Activated naive CD4-positive, alpha-beta T cell treated with anti-CD3 and anti-CD28 coated beads, Interleukin-2, amount 10 ng/mL, durations not matched to agents 7 days and 5 days (primary cell): Measurements from ENCODE around the gene ACSM3.
A peak's percentile ranks its signal among the peaks of the same experiment; 100 is the strongest.
"Not testable (repeated sequence)": the region's sequence is repeated elsewhere in the genome, so short reads cannot be mapped to it uniquely, and the experiment has no call there.

Source experiments
- CTCF ChIA-PET: fragments of 350-600 bp; sonication (Branson Sonifier 250); formaldehyde crosslinking; loops from one replicate; lab custom pipeline; 2021; ENCODE audit warnings: antibody characterized with exemption; lab: Charles Lee
- DNase-seq: peaks from one replicate; pipeline ENCODE4 v3.0.0-alpha.2; 2020
- H3K27ac Mint-ChIP-seq: one replicate; pipeline ENCODE4 v1.8.0; 2021; ENCODE audit warnings: mild to moderate bottlenecking, moderate library complexity, mixed read lengths
- H3K27me3 Mint-ChIP-seq: one replicate; pipeline ENCODE4 v1.8.0; 2021; ENCODE audit warnings: mild to moderate bottlenecking, mixed read lengths
- H3K36me3 Mint-ChIP-seq: one replicate; pipeline ENCODE4 v1.8.0; 2021; ENCODE audit warnings: mixed read lengths
- H3K4me1 Mint-ChIP-seq: one replicate; pipeline ENCODE4 v1.8.0; 2021; ENCODE audit warnings: mixed read lengths
- H3K4me3 Mint-ChIP-seq: one replicate; pipeline ENCODE4 v1.8.0; 2021; ENCODE audit warnings: mild to moderate bottlenecking, moderate library complexity, mixed read lengths
- H3K9me3 Mint-ChIP-seq: one replicate; pipeline ENCODE4 v1.8.0; 2021; ENCODE audit warnings: mixed read lengths

Gene ACSM3

DNA sequence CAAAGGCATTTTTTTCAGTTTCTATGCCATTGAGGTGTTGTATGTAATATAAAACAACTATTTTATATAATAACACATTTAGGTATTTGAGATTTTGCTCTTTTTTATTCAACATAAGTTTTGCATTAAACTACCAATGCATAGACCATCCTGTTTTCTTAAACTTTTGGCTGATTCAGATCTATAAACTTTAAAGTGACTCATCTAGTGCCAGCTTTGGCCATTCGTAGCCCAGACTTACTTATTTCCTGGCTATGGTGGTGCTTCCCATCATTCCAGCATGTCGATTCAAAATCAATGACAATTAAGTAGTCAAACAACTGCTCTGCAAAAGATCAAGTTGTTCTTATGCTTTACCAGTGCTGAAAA lies 39.4 kb downstream of the ACSM3 start:
- no peak overlapping the region for H3K27ac Mint-ChIP-seq
- CTCF ChIA-PET, result interaction anchor here (2.0 kb wide), 1 partner anchor 29 kb away, joined by 4 read pairs; no protein-coding TSS in a partner anchor
- H3K36me3 Mint-ChIP-seq, result peaks cover 10% of the 10 kb centered on the region
- DNase-seq, result no peak
- H3K4me3 Mint-ChIP-seq, result no peak overlapping the region
- peaks cover 34% of the 10 kb centered on the region for H3K4me1 Mint-ChIP-seq
- H3K27me3 Mint-ChIP-seq, result no peaks in the 10 kb centered on the region
- no peaks in the 10 kb centered on the region for H3K9me3 Mint-ChIP-seq

DNA sequence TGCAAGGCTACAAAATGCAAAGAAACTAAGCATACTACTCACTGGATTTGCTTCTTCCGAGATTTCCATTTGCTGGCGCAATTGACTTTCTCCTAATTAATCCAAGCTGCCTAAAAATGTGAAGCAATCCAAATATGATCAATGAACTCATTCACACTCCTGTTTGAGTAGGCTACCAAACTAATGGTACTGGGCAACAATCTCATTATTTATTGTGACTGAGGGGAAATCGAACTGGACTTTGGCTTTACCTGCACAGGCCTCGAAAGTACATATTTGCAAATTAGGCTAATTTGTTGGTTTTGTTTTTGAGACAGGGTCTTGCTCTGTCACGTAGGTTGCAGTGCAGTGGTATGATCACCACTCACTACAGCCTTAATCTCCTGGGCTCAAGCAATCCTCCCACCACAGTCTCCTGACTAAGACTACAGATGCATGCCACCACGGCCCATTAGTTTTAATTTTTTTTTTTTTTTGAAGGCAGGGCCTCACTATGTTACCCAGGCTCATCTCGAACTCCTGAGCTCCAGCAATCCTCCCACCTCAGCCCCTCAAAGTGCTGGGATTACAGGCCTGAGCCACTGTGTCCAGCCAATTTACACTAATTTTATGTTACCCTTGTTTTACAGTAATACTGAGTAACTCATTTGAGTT lies 39.9 kb downstream of the ACSM3 start:
- Mint-ChIP-seq H3K4me3 (no peak overlapping the region), H3K27ac (no peak overlapping the region), H3K4me1 (peaks cover 32% of the 10 kb centered on the region), H3K9me3 (no peaks in the 10 kb centered on the region), H3K36me3 (peaks cover 10% of the 10 kb centered on the region), H3K27me3 (no peaks in the 10 kb centered on the region)
- CTCF ChIA-PET, result interaction anchor here (1.2 to 2.0 kb wide), 2 partner anchors 30 to 47 kb away, joined by 4 to 5 read pairs; no protein-coding TSS in a partner anchor
- DNase-seq, result no peak

DNA sequence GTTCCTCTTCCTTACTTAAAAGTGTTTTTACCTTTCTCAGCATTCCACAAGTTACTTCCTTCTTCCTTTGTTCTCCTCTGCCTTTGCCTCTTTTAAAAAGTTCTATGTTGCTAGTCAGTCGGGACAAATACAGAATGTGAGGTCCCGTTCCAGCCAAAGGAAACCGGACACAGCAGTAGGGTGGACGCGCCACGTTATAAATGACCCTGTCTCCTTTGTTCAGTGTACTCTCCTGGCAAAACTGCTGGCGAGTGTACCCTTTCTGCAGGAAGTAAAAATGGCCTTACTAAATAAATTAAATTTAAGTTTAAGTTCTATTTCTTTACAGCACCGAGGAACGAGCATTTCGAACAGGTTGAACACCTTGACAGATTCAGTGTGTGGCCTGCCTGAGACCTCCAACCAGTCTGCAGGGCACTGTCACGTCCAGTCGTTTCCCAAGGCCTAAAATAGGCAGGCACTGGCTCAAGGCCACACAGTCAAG lies 41.9 kb downstream of the ACSM3 start:
- CTCF ChIA-PET, result interaction anchor here (1.1 to 2.0 kb wide), 3 partner anchors 11 to 69 kb away, joined by 3 to 7 read pairs (median 3); no protein-coding TSS in a partner anchor
- H3K27me3 Mint-ChIP-seq, H3K9me3 Mint-ChIP-seq, DNase-seq: not testable (repeated sequence)
- Mint-ChIP-seq H3K4me3 (peak overlapping the region; percentile 91), H3K36me3 (peaks cover 16% of the 10 kb centered on the region), H3K27ac (peak overlapping the region; percentile 89), H3K4me1 (peaks cover 26% of the 10 kb centered on the region)

DNA sequence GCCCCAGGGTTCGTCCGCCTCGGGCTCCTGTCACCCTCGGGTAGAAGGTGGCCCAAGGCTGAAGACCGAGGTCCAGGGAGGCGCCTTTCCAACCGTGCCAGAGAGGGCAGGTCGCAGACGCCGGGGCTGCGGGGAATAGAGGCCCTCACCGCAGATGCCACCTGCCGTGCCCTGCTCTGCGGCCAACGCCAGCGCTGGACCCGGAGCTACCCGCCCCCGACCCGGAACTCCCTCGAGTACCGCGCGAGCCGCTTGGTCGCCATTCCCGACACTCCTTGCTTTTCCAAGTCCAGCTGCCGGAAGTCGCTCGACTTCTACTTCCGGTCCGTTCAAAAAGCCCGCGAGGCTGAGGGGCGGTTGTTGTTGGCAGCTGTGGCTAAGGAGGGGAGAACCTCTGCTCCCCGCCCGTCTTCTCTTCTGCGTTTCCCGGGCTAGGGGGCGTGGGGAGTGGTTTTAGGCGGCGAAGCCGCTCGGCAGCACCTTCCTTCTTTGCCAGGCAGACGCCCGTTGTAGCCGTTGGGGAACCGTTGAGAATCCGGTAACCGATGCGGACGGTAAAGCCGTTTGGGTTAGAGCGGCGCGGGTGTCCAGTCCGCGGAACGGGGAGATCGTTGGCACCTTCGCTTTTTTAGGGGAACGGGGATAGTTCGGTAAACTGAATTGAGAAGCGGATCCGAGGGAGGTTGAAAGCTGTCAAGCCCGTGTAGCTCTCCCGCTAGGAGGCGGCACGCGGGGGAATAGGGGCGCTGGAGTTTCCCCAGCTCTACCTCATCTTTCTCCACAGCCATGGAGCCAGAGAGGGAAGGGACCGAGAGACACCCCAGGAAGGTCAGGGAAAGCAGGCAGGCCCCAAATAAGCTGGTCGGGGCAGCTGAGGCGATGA lies 42.6 kb downstream of the ACSM3 start, which contains the start of the genes ERI2 and REXO5:
Gene ERI2 (minus strand): TSS at position 305 of the 883 bp plus-strand sequence. CDS start 42 bp downstream, at position 263.
Gene REXO5 (plus strand): TSS at position 360 of the 883 bp plus-strand sequence. CDS start 427 bp downstream, at position 787.
- peaks cover 31% of the 10 kb centered on the region for H3K4me1 Mint-ChIP-seq
- H3K4me3 Mint-ChIP-seq, result peak within 1 kb of the TSS; percentile 91
- peaks cover 18% of the 10 kb centered on the region for H3K36me3 Mint-ChIP-seq
- CTCF ChIA-PET, result interaction anchor here (0.9 to 2.0 kb wide), 8 partner anchors 8 to 68 kb away, joined by 3 to 7 read pairs (median 4); no protein-coding TSS in a partner anchor
- peak within 1 kb of the TSS; percentile 89 for H3K27ac Mint-ChIP-seq
- no peaks in the 10 kb centered on the region for H3K27me3 Mint-ChIP-seq
- H3K9me3 Mint-ChIP-seq, result no peaks in the 10 kb centered on the region
- DNase-seq, result peak; percentile 86

DNA sequence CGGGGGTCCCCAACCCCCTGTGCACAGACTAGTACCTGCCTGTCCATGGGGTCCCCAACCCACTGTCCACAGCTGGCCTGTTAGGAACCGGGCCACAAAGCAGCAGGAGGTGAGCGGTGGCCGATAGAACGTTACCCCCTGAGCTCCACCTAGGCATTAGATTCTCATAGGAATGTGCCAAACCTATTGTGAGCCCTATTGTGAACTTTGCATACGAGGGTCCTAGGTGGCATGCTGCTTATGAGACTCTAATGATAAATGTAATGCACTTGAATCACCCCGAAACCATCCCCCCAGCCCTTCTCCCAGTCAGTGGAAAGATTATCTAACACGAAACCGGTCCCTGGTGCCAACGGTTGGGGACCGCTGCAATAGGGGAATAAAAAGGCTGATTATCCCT lies 44.0 kb downstream of the ACSM3 start:
- Mint-ChIP-seq H3K9me3 (no peaks in the 10 kb centered on the region), H3K4me1 (peaks cover 31% of the 10 kb centered on the region), H3K27ac (peak overlapping the region; percentile 57), H3K4me3 (peak overlapping the region; percentile 91), H3K36me3 (peaks cover 18% of the 10 kb centered on the region), H3K27me3 (no peaks in the 10 kb centered on the region)
- no peak for DNase-seq
- CTCF ChIA-PET, result interaction anchor here (1.6 kb wide), 2 partner anchors 37 to 39 kb away, joined by 4 to 5 read pairs; no protein-coding TSS in a partner anchor

DNA sequence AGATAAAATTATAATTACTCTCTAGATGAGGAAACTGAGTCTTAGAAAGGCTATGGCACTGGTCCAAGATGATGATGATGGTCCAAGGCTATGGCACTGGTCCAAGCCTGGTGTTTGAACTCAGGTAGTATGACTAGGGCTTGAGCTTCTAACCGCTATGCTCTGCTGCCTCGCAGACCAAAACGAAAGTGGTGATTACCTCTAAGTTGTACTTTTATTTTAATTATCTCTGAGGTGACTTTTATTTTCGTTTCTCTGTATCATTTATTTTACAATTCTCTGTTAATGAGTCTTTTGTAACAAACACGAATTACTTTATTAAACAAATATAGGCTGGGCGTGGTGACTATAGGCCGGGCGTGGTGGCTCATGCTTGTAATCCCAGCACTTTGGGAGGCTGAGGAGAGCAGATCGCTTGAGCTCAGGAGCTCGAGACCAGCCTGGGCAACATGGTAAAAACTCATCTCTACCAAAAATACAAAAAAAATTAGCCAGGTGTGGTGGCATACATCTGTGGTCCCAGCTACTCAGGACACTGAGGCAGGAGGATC lies 48.1 kb downstream of the ACSM3 start:
- DNase-seq, result no peak
- H3K9me3 Mint-ChIP-seq, result no peaks in the 10 kb centered on the region
- H3K27me3 Mint-ChIP-seq, result no peaks in the 10 kb centered on the region
- no peak overlapping the region for H3K4me3 Mint-ChIP-seq
- peaks cover 29% of the 10 kb centered on the region for H3K4me1 Mint-ChIP-seq
- no peak overlapping the region for H3K27ac Mint-ChIP-seq
- CTCF ChIA-PET, result interaction anchor here (2.3 kb wide), 1 partner anchor 33 kb away, joined by 5 read pairs; no protein-coding TSS in a partner anchor
- peaks cover 25% of the 10 kb centered on the region for H3K36me3 Mint-ChIP-seq

DNA sequence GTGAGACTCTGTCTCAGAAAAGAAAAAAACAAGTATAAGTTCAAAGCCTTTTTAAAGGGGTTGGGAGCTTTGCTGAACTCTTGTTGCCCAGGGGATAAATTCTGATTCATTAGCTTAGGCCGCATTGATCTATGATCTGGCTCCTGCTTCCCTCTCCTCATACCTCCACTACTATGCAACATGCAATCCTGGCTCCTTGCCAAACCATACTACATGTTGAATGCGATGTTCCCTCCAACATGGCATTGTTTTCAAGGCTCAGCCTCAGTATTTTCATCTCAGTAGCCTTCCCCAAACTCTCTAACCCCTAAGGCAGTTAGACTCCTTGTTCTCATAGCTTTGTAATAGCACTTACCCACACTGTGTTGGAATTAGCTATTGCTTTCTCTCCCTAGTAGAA lies 48.7 kb downstream of the ACSM3 start:
- Mint-ChIP-seq H3K4me3 (no peak overlapping the region), H3K27me3 (no peaks in the 10 kb centered on the region), H3K4me1 (peaks cover 25% of the 10 kb centered on the region), H3K36me3 (peaks cover 28% of the 10 kb centered on the region), H3K9me3 (no peaks in the 10 kb centered on the region), H3K27ac (no peak overlapping the region)
- DNase-seq, result no peak
- CTCF ChIA-PET, result interaction anchor here (1.3 to 2.3 kb wide), 2 partner anchors 32 to 38 kb away, joined by 4 to 5 read pairs; no protein-coding TSS in a partner anchor

DNA sequence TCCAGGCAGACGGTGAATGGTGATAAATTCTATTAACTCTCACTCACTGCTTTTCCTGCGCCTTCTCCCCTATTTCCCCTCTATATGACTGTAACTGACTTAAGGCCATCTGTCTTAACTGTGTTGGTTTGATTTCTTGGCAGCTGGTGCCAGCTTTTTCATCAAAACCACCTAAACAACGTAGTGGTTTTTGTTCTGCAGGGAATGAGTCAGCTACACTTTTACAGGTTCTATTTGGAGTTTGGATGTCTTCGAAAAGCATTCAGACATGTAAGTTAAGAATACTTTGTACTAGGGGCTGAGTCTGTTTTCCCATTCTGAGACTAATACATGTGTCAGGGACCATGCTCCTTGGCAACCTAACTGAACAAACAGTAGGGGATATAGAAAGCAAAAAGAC lies 51.0 kb downstream of the ACSM3 start:
- DNase-seq, result no peak
- peak overlapping the region; percentile 19 for H3K27ac Mint-ChIP-seq
- H3K27me3 Mint-ChIP-seq, result no peaks in the 10 kb centered on the region
- H3K36me3 Mint-ChIP-seq, result peaks cover 25% of the 10 kb centered on the region
- H3K4me3 Mint-ChIP-seq, result no peak overlapping the region
- CTCF ChIA-PET, result interaction anchor here (0.8 to 1.5 kb wide), 3 partner anchors 8 to 36 kb away, joined by 3 to 5 read pairs (median 3); partner anchors contain the start of genes ERI2 and REXO5
- peaks cover 16% of the 10 kb centered on the region for H3K4me1 Mint-ChIP-seq
- no peaks in the 10 kb centered on the region for H3K9me3 Mint-ChIP-seq

DNA sequence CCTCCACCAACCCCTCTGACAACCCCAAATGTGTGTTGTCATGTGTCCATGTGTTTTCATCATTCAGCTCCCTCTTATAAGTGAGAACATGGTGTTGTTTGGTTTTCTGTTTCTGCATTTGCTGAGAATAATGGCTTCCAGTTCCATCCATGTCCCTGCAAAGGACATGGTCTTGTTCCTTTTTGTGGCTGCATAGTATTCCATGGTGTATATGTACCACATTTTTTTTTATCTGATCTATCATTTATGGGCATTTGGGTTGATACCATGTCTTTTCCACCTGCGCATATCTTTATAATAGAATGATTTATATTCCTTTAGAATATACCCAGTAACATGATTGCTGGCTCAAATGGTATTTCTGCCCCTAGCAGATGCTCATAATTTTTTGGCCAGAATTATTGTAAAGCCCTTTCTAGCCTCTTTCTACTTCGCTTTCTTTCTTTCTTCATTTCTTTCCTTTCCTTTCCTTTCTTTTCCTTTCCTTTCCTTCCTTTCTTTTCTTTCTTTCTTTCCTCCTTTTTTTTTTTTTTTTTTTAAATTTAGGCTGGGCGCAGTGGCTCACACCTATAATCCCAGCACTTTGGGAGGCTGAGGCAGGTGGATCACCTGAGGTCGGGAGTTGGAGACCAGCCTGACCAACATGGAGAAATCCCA lies 55.2 kb downstream of the ACSM3 start:
- CTCF ChIA-PET, result no interaction called here
- Mint-ChIP-seq H3K36me3 (peaks cover 39% of the 10 kb centered on the region), H3K27me3 (no peaks in the 10 kb centered on the region), H3K4me3 (no peak overlapping the region), H3K4me1 (peaks cover 26% of the 10 kb centered on the region), H3K9me3 (no peaks in the 10 kb centered on the region), H3K27ac (no peak overlapping the region)
- no peak for DNase-seq

DNA sequence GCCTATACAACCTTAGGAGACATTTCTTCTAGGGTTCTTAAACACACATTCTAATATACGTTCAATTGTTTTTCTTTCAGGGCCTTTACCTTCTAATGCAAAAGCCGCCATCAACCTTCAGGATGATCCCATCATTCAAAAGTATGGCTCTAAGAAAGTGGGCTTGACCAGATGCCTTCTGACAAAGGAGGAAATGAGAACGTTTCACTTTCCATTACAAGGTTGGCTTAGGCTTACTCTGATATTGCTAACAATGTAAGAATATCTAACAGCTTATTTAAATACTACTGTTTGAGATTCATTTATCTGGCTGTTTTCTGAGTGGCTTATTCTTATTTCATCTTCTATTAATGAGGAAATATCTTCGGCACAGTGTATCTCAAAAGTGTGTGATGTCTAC lies 57.9 kb downstream of the ACSM3 start:
- CTCF ChIA-PET, result no interaction called here
- peaks cover 40% of the 10 kb centered on the region for H3K36me3 Mint-ChIP-seq
- no peak overlapping the region for H3K27ac Mint-ChIP-seq
- peaks cover 19% of the 10 kb centered on the region for H3K4me1 Mint-ChIP-seq
- no peaks in the 10 kb centered on the region for H3K9me3 Mint-ChIP-seq
- no peak for DNase-seq
- no peaks in the 10 kb centered on the region for H3K27me3 Mint-ChIP-seq
- H3K4me3 Mint-ChIP-seq, result no peak overlapping the region

DNA sequence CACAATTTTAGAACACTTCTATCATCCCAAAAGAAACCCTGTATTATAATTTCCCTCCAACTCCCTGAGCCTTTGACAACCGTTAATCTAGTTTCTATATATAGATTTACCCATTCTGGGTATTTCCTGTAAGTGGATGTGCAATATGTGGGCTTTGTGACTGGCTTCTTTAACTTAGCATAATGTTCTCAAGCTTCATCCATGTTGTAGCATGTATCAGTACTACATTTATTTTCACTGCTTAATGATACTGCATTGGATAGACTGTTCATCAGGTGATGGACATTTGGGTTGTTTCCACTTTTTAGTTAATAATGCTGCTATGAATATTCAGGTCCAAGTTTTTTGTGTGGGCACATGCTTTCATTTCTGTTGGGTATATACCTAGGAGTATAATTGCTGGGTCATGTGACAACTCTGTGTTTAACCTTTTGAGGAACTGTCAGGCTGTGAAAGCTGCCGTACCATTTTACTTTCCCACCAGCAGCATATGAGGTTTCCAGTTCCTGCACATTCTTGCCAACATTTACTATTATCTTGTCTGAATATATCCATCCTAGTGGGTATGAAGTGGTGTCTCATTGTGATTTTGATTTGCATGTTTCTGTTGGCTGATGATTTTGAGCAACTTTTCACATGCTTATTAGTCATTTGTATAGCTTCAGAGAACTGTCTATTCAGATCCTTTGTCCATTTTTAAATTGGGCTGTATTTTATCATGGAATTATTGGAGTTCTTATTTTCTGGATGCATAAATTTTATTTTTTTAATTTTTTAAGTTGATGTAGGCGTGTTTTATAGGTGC lies 58.9 kb downstream of the ACSM3 start:
- Mint-ChIP-seq H3K4me3 (no peak overlapping the region), H3K4me1 (peaks cover 19% of the 10 kb centered on the region), H3K9me3 (no peaks in the 10 kb centered on the region), H3K27ac (no peak overlapping the region), H3K27me3 (no peaks in the 10 kb centered on the region), H3K36me3 (peaks cover 37% of the 10 kb centered on the region)
- DNase-seq, result no peak
- CTCF ChIA-PET, result no interaction called here

DNA sequence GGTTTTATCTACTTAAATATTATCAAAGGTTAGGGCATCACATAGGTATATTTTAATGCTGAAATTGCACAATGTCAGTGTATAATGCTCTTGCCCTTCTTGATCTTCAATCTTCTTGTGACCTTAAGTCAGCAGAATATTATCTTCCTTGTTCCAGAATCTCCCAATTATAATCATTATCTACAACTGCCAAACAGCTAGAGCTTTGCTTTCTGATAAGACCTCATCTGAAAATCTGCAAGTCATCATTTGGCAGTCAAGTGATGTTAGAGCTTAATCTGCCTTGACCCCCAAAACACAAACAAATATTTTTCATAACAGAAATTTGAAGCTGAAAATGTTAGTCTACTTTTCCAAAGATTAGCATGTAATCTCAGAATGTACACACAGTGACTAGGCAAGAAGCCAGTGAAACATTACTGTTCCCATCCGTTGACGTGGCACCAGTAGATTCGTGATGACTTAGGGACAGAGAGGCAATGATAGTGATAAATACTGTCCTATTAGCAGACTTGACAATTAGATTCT lies 62.3 kb downstream of the ACSM3 start:
- no peaks in the 10 kb centered on the region for H3K9me3 Mint-ChIP-seq
- peaks cover 19% of the 10 kb centered on the region for H3K4me1 Mint-ChIP-seq
- H3K4me3 Mint-ChIP-seq, result no peak overlapping the region
- CTCF ChIA-PET, result interaction anchor here (0.7 to 1.2 kb wide), 2 partner anchors 11 to 51 kb away, joined by 3 read pairs; no protein-coding TSS in a partner anchor
- H3K27ac Mint-ChIP-seq, result no peak overlapping the region
- peaks cover 30% of the 10 kb centered on the region for H3K36me3 Mint-ChIP-seq
- H3K27me3 Mint-ChIP-seq, result no peaks in the 10 kb centered on the region
- DNase-seq, result no peak
